GM23338 (cell line): ENCODE measurements around the gene HOXB5. TPM values are rescaled to one million over a fixed set of nuclear protein-coding genes. Genes with fewer than 3 reads are reported as not detected.

ENCODE experiments used
- ATAC-seq: fragments of 200-7000 bp; cut with Tn5 transposase; 3 replicates; pipeline ENCODE4 v1.9.1; 2020
- DNase-seq: peaks from one replicate; pipeline ENCODE4 v3.0.0-alpha.2; 2015; ENCODE audit warnings: low spot score
- H2AFZ ChIP-seq: fragments of 200-600 bp; sonication (generic); 2 replicates; pipeline ENCODE4 v1.8.0; 2016; ENCODE audit warnings: antibody characterized with exemption, mild to moderate bottlenecking, moderate library complexity
- H3F3A ChIP-seq: fragments of 200-600 bp; sonication (generic); replicated peaks from 2 replicates; pipeline ENCODE4 v1.8.0; 2017; ENCODE audit warnings: antibody characterized with exemption, mixed run types, low read depth
- H3K27ac ChIP-seq: fragments of 200-600 bp; sonication (generic); 2 replicates; pipeline ENCODE4 v1.6.1; 2016; ENCODE audit warnings: low read depth
- H3K27me3 ChIP-seq: fragments of 200-600 bp; sonication (generic); 2 replicates; pipeline ENCODE4 v1.8.0; 2016; ENCODE audit warnings: mild to moderate bottlenecking, mixed run types, moderate library complexity; ENCODE audit not compliant: insufficient read depth
- H3K36me3 ChIP-seq: fragments of 200-600 bp; sonication (generic); 2 replicates; pipeline ENCODE4 v1.8.0; 2016; ENCODE audit warnings: mild to moderate bottlenecking; ENCODE audit not compliant: insufficient read depth
- H3K4me1 ChIP-seq: fragments of 200-600 bp; sonication (generic); 2 replicates; pipeline ENCODE4 v1.8.0; 2016; ENCODE audit warnings: mild to moderate bottlenecking, moderate library complexity; ENCODE audit not compliant: insufficient read depth
- H3K4me2 ChIP-seq: fragments of 200-600 bp; sonication (generic); 2 replicates; pipeline ENCODE4 v1.7.1; 2017; ENCODE audit warnings: mixed run types
- H3K4me3 ChIP-seq: fragments of 200-600 bp; sonication (generic); 2 replicates; pipeline ENCODE4 v1.6.1; 2016; ENCODE audit warnings: mixed run types
- H3K79me2 ChIP-seq: fragments of 200-600 bp; sonication (generic); replicated peaks from 2 replicates; pipeline ENCODE4 v1.8.0; 2017; ENCODE audit warnings: mild to moderate bottlenecking; ENCODE audit not compliant: insufficient read depth
- H3K9me2 ChIP-seq: fragments of 200-600 bp; sonication (generic); 2 replicates; pipeline ENCODE4 v1.8.0; 2017; ENCODE audit not compliant: insufficient read depth
- H4K20me1 ChIP-seq: fragments of 200-600 bp; sonication (generic); replicated peaks from 2 replicates; pipeline ENCODE4 v1.8.0; 2017; ENCODE audit warnings: mild to moderate bottlenecking; ENCODE audit not compliant: insufficient read depth
- H3K27ac Mint-ChIP-seq: 2 replicates; pipeline ENCODE4 v1.8.0; 2020; ENCODE audit warnings: inconsistent platforms, mild to moderate bottlenecking, moderate library complexity, mixed read lengths
- H3K27me3 Mint-ChIP-seq: 3 replicates; pipeline ENCODE4 v1.8.0; 2022; ENCODE audit warnings: low read depth, mild to moderate bottlenecking, moderate library complexity, mixed read lengths, inconsistent platforms; ENCODE audit not compliant: insufficient read depth, poor library complexity
- H3K36me3 Mint-ChIP-seq: 3 replicates; pipeline ENCODE4 v1.8.0; 2021; ENCODE audit warnings: low read depth, mild to moderate bottlenecking, inconsistent platforms, moderate library complexity, mixed read lengths
- H3K4me1 Mint-ChIP-seq: 3 replicates; pipeline ENCODE4 v1.8.0; 2020; ENCODE audit warnings: mild to moderate bottlenecking, inconsistent platforms, mixed read lengths
- H3K4me3 Mint-ChIP-seq: 3 replicates; pipeline ENCODE4 v1.8.0; 2021; ENCODE audit warnings: moderate library complexity, mild to moderate bottlenecking, inconsistent platforms, mixed read lengths
- H3K9me3 Mint-ChIP-seq: 3 replicates; pipeline ENCODE4 v1.8.0; 2020; ENCODE audit warnings: moderate library complexity, mild to moderate bottlenecking, inconsistent platforms, mixed read lengths
- CTCF ChIP-seq, 2 experiments: fragments of 200-600 bp in 1 of 2; sonication (generic) in 1 of 2; conservative IDR thresholded peaks; 2 replicates each; pipeline versions ENCODE4 v1.5.1 to v1.6.1; 2016 to 2017; ENCODE audit warnings: antibody characterized with exemption in 2 of 2, low read depth in 2 of 2, mild to moderate bottlenecking in 2 of 2, moderate library complexity in 1 of 2
- EZH2 ChIP-seq: fragments of 200-600 bp; sonication (generic); IDR thresholded peaks from one replicate; pipeline ENCODE4 v1.8.0; 2017; ENCODE audit warnings: antibody characterized with exemption, mild to moderate bottlenecking, low read depth; ENCODE audit not compliant: unreplicated experiment
- EZH2phosphoT487 ChIP-seq: fragments of 200-600 bp; sonication (generic); IDR thresholded peaks from one replicate; pipeline ENCODE4 v1.8.1; 2018; ENCODE audit warnings: antibody characterized with exemption; ENCODE audit not compliant: unreplicated experiment
- JUNB ChIP-seq: IDR thresholded peaks from one replicate; pipeline ENCODE4 v1.6.1; 2016; ENCODE audit warnings: antibody characterized with exemption; ENCODE audit not compliant: unreplicated experiment
- POLR2AphosphoS5 ChIP-seq: IDR thresholded peaks from 2 replicates; pipeline ENCODE4 v1.6.1; 2016; ENCODE audit warnings: antibody characterized with exemption, low read depth
- ZNF114 ChIP-seq: fragments of 250-450 bp; sonication (Bioruptor Pico); IDR thresholded peaks from 2 replicates; pipeline ENCODE4 v1.5.0; 2020; ENCODE audit warnings: mild to moderate bottlenecking, moderate library complexity
- polyA plus RNA-seq: library from polyadenylated mRNA; unstranded; fragments of >200 nt; fragmentation: Nextera tagmentation; extraction: Ambion mirVana; gene quantifications from 2 replicates; pipeline ENCODE4 v1.2.1, GENCODE V29; 2016
- total RNA-seq: library from RNA; depleted of rRNA; stranded (reverse); fragments of >200 nt; shearing (Covaris generic); gene quantifications from 2 replicates; pipeline ENCODE4 v1.2.3, GENCODE V29; 2014
- TF ChIP-seq, protein P1 (sequence below): IDR thresholded peaks from one replicate; pipeline ENCODE4 v1.6.1; 2018; ENCODE audit warnings: antibody characterized with exemption; ENCODE audit not compliant: unreplicated experiment
- TF ChIP-seq, protein P2 (sequence below): fragments of 250-450 bp; sonication (Bioruptor Pico); IDR thresholded peaks from 2 replicates; pipeline ENCODE4 v1.5.0; 2020; ENCODE audit warnings: mild to moderate bottlenecking, moderate library complexity

HOXB5 gene
- total and polyA plus RNA-seq, 2 experiments from 2014 or later: not detected

DNA sequence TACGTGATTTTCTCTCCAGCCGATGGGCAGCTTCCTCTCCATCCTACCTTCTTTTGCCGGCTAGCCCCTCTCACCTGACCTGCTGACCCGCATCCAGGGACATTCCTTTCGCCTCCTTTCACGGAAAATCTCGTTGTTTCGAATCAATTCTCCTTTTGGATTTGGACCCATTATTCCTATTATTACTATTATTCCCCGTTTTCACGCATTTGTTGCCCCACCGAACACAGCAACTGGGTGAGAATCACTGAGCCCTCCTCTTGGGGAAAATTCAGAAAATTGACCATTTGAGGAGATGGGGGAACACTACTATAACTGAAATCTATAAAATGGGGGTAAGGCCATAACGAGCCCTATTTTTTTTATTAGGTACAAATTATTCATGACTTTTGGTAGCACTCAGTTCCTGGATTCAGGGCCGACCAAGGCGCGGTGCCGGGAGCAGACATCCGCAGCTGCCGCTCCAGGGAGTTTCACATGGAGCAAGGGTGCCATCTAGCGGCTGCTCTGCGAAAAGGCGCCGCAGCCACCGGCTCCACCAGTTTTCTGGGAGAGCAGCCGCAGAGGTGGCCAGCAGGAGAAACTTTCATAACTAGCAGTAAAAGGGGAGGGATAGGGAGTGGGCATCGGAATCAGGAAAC is 24.8 kb upstream of the HOXB5 start:
- peaks cover 10% of the 10 kb centered on the region; the same call in 2 of the 3 replicates for H3K9me3 Mint-ChIP-seq
- no peaks in the 10 kb centered on the region for H3K9me2 ChIP-seq
- ATAC-seq (peak; percentile 52), DNase-seq (peak; percentile 85)
- H3K4me1 ChIP-seq: peaks cover 31% of the 10 kb centered on the region
- TF ChIP-seq, protein P1, sequence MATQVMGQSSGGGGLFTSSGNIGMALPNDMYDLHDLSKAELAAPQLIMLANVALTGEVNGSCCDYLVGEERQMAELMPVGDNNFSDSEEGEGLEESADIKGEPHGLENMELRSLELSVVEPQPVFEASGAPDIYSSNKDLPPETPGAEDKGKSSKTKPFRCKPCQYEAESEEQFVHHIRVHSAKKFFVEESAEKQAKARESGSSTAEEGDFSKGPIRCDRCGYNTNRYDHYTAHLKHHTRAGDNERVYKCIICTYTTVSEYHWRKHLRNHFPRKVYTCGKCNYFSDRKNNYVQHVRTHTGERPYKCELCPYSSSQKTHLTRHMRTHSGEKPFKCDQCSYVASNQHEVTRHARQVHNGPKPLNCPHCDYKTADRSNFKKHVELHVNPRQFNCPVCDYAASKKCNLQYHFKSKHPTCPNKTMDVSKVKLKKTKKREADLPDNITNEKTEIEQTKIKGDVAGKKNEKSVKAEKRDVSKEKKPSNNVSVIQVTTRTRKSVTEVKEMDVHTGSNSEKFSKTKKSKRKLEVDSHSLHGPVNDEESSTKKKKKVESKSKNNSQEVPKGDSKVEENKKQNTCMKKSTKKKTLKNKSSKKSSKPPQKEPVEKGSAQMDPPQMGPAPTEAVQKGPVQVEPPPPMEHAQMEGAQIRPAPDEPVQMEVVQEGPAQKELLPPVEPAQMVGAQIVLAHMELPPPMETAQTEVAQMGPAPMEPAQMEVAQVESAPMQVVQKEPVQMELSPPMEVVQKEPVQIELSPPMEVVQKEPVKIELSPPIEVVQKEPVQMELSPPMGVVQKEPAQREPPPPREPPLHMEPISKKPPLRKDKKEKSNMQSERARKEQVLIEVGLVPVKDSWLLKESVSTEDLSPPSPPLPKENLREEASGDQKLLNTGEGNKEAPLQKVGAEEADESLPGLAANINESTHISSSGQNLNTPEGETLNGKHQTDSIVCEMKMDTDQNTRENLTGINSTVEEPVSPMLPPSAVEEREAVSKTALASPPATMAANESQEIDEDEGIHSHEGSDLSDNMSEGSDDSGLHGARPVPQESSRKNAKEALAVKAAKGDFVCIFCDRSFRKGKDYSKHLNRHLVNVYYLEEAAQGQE: no peak
- TF ChIP-seq, protein P2, sequence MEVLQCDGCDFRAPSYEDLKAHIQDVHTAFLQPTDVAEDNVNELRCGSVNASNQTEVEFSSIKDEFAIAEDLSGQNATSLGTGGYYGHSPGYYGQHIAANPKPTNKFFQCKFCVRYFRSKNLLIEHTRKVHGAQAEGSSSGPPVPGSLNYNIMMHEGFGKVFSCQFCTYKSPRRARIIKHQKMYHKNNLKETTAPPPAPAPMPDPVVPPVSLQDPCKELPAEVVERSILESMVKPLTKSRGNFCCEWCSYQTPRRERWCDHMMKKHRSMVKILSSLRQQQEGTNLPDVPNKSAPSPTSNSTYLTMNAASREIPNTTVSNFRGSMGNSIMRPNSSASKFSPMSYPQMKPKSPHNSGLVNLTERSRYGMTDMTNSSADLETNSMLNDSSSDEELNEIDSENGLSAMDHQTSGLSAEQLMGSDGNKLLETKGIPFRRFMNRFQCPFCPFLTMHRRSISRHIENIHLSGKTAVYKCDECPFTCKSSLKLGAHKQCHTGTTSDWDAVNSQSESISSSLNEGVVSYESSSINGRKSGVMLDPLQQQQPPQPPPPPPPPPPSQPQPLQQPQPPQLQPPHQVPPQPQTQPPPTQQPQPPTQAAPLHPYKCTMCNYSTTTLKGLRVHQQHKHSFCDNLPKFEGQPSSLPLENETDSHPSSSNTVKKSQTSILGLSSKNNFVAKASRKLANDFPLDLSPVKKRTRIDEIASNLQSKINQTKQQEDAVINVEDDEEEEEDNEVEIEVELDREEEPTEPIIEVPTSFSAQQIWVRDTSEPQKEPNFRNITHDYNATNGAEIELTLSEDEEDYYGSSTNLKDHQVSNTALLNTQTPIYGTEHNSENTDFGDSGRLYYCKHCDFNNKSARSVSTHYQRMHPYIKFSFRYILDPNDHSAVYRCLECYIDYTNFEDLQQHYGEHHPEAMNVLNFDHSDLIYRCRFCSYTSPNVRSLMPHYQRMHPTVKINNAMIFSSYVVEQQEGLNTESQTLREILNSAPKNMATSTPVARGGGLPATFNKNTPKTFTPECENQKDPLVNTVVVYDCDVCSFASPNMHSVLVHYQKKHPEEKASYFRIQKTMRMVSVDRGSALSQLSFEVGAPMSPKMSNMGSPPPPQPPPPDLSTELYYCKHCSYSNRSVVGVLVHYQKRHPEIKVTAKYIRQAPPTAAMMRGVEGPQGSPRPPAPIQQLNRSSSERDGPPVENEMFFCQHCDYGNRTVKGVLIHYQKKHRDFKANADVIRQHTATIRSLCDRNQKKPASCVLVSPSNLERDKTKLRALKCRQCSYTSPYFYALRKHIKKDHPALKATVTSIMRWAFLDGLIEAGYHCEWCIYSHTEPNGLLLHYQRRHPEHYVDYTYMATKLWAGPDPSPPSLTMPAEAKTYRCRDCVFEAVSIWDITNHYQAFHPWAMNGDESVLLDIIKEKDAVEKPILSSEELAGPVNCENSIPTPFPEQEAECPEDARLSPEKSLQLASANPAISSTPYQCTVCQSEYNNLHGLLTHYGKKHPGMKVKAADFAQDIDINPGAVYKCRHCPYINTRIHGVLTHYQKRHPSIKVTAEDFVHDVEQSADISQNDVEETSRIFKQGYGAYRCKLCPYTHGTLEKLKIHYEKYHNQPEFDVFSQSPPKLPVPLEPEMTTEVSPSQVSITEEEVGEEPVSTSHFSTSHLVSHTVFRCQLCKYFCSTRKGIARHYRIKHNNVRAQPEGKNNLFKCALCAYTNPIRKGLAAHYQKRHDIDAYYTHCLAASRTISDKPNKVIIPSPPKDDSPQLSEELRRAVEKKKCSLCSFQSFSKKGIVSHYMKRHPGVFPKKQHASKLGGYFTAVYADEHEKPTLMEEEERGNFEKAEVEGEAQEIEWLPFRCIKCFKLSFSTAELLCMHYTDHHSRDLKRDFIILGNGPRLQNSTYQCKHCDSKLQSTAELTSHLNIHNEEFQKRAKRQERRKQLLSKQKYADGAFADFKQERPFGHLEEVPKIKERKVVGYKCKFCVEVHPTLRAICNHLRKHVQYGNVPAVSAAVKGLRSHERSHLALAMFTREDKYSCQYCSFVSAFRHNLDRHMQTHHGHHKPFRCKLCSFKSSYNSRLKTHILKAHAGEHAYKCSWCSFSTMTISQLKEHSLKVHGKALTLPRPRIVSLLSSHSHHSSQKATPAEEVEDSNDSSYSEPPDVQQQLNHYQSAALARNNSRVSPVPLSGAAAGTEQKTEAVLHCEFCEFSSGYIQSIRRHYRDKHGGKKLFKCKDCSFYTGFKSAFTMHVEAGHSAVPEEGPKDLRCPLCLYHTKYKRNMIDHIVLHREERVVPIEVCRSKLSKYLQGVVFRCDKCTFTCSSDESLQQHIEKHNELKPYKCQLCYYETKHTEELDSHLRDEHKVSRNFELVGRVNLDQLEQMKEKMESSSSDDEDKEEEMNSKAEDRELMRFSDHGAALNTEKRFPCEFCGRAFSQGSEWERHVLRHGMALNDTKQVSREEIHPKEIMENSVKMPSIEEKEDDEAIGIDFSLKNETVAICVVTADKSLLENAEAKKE (CRISPR knock-in tag): no peak
- TF ChIP-seq POLR2AphosphoS5 (no peak), ZNF114 (CRISPR knock-in tag) (no peak), EZH2 (peak; percentile 96), EZH2phosphoT487 (no peak), CTCF (conservative IDR thresholded peaks at IDR 0.05; ENCODE audit: low read depth in 2 of 2) (peak; percentile 86 to 97), JUNB (no peak)
- peaks cover 23% of the 10 kb centered on the region for H3K4me1 Mint-ChIP-seq
- H3K4me2 ChIP-seq: peak overlapping the region; percentile 69
- H3K27ac Mint-ChIP-seq: no peak overlapping the region
- peaks cover 100% of the 10 kb centered on the region for H3K27me3 ChIP-seq
- peak overlapping the region; percentile 51; the same call in 2 of the 3 replicates for H3K4me3 Mint-ChIP-seq
- 0 out of 2 replicates have a peak overlapping the region, but pooled peaks have one; percentile 33 for H3K4me3 ChIP-seq
- no peak overlapping the region for H3K27ac ChIP-seq
- H3K27me3 Mint-ChIP-seq: peaks cover 100% of the 10 kb centered on the region
- H3F3A ChIP-seq: peaks cover 42% of the 10 kb centered on the region
- H3K79me2 ChIP-seq: no peaks in the 10 kb centered on the region
- no peak overlapping the region for H2AFZ ChIP-seq
- H3K36me3 Mint-ChIP-seq: peaks cover 3% of the 10 kb centered on the region; the same call in 1 of the 3 replicates
- H4K20me1 ChIP-seq: peaks cover 65% of the 10 kb centered on the region
- no peaks in the 10 kb centered on the region for H3K36me3 ChIP-seq
